ENCODE results near the gene HEY2. TPM values are rescaled to one million over a fixed set of nuclear protein-coding genes. Genes with fewer than 3 reads are reported as not detected.
A peak's percentile ranks its signal among the peaks of the same experiment; 100 is the strongest.
"Not testable (repeated sequence)": the region's sequence is repeated elsewhere in the genome, so short reads cannot be mapped to it uniquely, and the experiment has no call there.

Gene HEY2
- total and polyA plus RNA-seq, 3 experiments from 2014 or later, result 0.09 to 0.20 (median 0.09) TPM

DNA sequence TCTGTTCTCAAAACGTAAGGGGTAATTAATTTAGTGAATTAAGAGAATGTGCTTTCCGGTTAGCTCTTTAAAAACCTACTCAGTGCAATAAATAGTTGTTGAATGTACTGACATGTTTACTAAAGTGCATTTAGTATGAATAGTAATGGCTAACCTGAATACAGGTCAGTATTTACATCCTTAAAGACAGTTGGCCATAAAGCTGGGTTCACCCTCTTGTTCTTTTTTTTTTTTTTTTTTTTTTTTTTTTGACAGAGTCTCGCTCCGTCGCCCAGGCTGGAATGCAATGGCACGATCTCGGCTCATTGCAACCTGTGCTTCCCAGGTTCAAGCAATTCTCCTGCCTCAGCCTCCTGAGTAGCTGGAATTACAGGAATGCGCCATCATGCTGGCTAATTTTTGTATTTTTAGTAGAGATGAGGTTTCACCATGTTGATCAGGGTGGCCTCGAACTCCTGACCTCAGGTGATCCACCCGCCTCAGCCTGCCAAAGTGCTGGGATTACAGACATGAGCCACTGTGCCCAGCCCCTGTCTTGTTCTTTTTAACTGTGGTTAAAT lies 55.5 kb downstream of the HEY2 start:
- H3K27me3 Mint-ChIP-seq; POLR2A ChIA-PET; H3K9me3 Mint-ChIP-seq; H3K36me3 ChIP-seq (ENCODE audit: insufficient read depth, low read length); H3K27me3 ChIP-seq (ENCODE audit: insufficient read depth, low read length, poor library complexity, severe bottlenecking); H3K4me1 ChIP-seq (ENCODE audit: insufficient read depth, low read length); H3K4me3 ChIP-seq (ENCODE audit: low read length); H3K9me3 ChIP-seq (ENCODE audit: low read length); H3K4me3 Mint-ChIP-seq; H3K27ac ChIP-seq (ENCODE audit: low read depth, low read length); DNase-seq: not testable (repeated sequence)
- peak overlapping the region in 1 of 8 donors; percentile 55 for H3K27ac Mint-ChIP-seq
- peaks cover 0 to 38% (median 13%) of the 10 kb centered on the region in 3 donors for H3K36me3 Mint-ChIP-seq
- CTCF ChIA-PET, result interaction anchor here (0.7 kb wide), 1 partner anchor 18 kb away, joined by 3 read pairs; no protein-coding TSS in a partner anchor
- peaks cover 61 to 92% (median 80%) of the 10 kb centered on the region in 3 donors for H3K4me1 Mint-ChIP-seq

DNA sequence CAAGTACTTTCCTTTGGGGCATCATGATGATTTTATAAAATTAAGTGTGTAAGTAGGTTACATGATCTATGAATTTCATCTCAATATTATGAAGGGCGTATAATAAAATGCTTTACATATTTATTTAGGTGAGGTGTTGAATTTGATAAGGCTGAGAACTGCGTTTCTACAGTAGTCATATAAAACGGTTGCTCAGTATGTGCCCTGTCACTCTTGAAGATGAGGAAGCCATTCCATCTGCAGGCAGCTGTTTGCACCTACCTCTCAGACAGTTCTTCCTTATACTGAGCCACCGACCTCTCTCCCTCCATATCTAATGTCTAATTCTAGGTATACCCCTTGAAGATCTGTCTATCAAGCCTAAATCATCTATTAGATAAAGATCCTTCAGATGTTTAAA lies 57.4 kb downstream of the HEY2 start:
- H3K27ac Mint-ChIP-seq, result peak overlapping the region in 6 of 8 donors; percentile 5 to 82 (median 60)

GRCh38 chr6:125807293-125807692 lies 57.9 kb downstream of the HEY2 start:
- no peaks in the 10 kb centered on the region for H3K9me3 ChIP-seq (ENCODE audit: low read length)
- no peaks in the 10 kb centered on the region for H3K36me3 ChIP-seq (ENCODE audit: insufficient read depth, low read length)
- no peak overlapping the region for H3K27ac ChIP-seq (ENCODE audit: low read depth, low read length)
- no peak overlapping the region for H3K4me3 Mint-ChIP-seq
- peaks cover 6% of the 10 kb centered on the region for H3K4me1 ChIP-seq (ENCODE audit: insufficient read depth, low read length)
- H3K4me3 ChIP-seq (ENCODE audit: low read length), result no peak overlapping the region
- ChIA-PET CTCF (interaction anchor here (1.1 to 2.7 kb wide), 2 partner anchors 16 to 26 kb away, joined by 3 to 9 read pairs; partner anchors contain the start of gene NCOA7), POLR2A (no interaction called here)
- H3K4me1 Mint-ChIP-seq, result peaks cover 69 to 92% (median 91%) of the 10 kb centered on the region in 3 donors
- peak overlapping the region in 4 of 8 donors; percentile 5 to 82 (median 60) for H3K27ac Mint-ChIP-seq
- peaks cover 0 to 2% (median 0%) of the 10 kb centered on the region in 5 donors for H3K9me3 Mint-ChIP-seq
- DNase-seq, result no peak
- no peaks in the 10 kb centered on the region for H3K27me3 ChIP-seq (ENCODE audit: insufficient read depth, low read length, poor library complexity, severe bottlenecking)
- H3K36me3 Mint-ChIP-seq, result peaks cover 0 to 29% (median 12%) of the 10 kb centered on the region in 3 donors
- H3K27me3 Mint-ChIP-seq, result no peaks in the 10 kb centered on the region

More for the DNA sequence above, 57.4 kb downstream of the HEY2 start:
- Mint-ChIP-seq H3K4me3 (no peak overlapping the region), H3K9me3 (peaks cover 0 to 2% (median 0%) of the 10 kb centered on the region in 5 donors), H3K4me1 (peaks cover 68 to 92% (median 91%) of the 10 kb centered on the region in 3 donors), H3K27me3 (no peaks in the 10 kb centered on the region), H3K36me3 (peaks cover 0 to 32% (median 12%) of the 10 kb centered on the region in 3 donors)
- no peak overlapping the region for H3K27ac ChIP-seq (ENCODE audit: low read depth, low read length)
- POLR2A ChIA-PET, result no interaction called here
- CTCF ChIA-PET, result interaction anchor here (1.1 to 2.7 kb wide), 2 partner anchors 16 to 25 kb away, joined by 3 to 9 read pairs; partner anchors contain the start of gene NCOA7
- peaks cover 6% of the 10 kb centered on the region for H3K4me1 ChIP-seq (ENCODE audit: insufficient read depth, low read length)
- H3K4me3 ChIP-seq (ENCODE audit: low read length), result no peak overlapping the region
- H3K27me3 ChIP-seq (ENCODE audit: insufficient read depth, low read length, poor library complexity, severe bottlenecking), result no peaks in the 10 kb centered on the region
- H3K9me3 ChIP-seq (ENCODE audit: low read length), result no peaks in the 10 kb centered on the region
- DNase-seq, result no peak
- no peaks in the 10 kb centered on the region for H3K36me3 ChIP-seq (ENCODE audit: insufficient read depth, low read length)

- DNase-seq, result no peak
- POLR2A ChIA-PET, result interaction anchor here (1.8 kb wide), 1 partner anchor 17 kb away, joined by 4 read pairs; the partner anchor contains the start of gene NCOA7
- no peak overlapping the region for H3K27ac ChIP-seq (ENCODE audit: low read depth, low read length)
- H3K36me3 Mint-ChIP-seq, result peaks cover 0 to 26% (median 11%) of the 10 kb centered on the region in 3 donors
- no peaks in the 10 kb centered on the region for H3K27me3 ChIP-seq (ENCODE audit: insufficient read depth, low read length, poor library complexity, severe bottlenecking)
- no peaks in the 10 kb centered on the region for H3K9me3 ChIP-seq (ENCODE audit: low read length)
- H3K4me1 ChIP-seq (ENCODE audit: insufficient read depth, low read length), result peaks cover 6% of the 10 kb centered on the region
- H3K9me3 Mint-ChIP-seq, result peaks cover 0 to 2% (median 0%) of the 10 kb centered on the region in 5 donors
- peak overlapping the region in 3 of 7 donors; percentile 19 to 27 (median 20) for H3K4me3 Mint-ChIP-seq
- peaks cover 69 to 92% (median 91%) of the 10 kb centered on the region in 3 donors for H3K4me1 Mint-ChIP-seq
- H3K27me3 Mint-ChIP-seq, result no peaks in the 10 kb centered on the region
- no peak overlapping the region for H3K4me3 ChIP-seq (ENCODE audit: low read length)
- peak overlapping the region in 6 of 8 donors; percentile 43 to 58 (median 46) for H3K27ac Mint-ChIP-seq
- CTCF ChIA-PET, result interaction anchor here (2.7 kb wide), 1 partner anchor 17 kb away, joined by 9 read pairs; the partner anchor contains the start of gene NCOA7
- H3K36me3 ChIP-seq (ENCODE audit: insufficient read depth, low read length), result no peaks in the 10 kb centered on the region
These were observed 58.6 kb downstream of the HEY2 start for GRCh38 chr6:125808060-125808459.

GRCh38 chr6:125808591-125808990 lies 59.2 kb downstream of the HEY2 start:
- Mint-ChIP-seq H3K36me3 (peaks cover 0 to 26% (median 11%) of the 10 kb centered on the region in 3 donors), H3K4me3 (no peak overlapping the region), H3K9me3 (peaks cover 0 to 2% (median 0%) of the 10 kb centered on the region in 5 donors), H3K27ac (peak overlapping the region in 4 of 8 donors; percentile 43 to 58 (median 50)), H3K4me1 (peaks cover 66 to 88% (median 87%) of the 10 kb centered on the region in 3 donors), H3K27me3 (no peaks in the 10 kb centered on the region)
- Histone ChIP-seq H3K27ac (ENCODE audit: low read depth, low read length) (no peak overlapping the region), H3K9me3 (ENCODE audit: low read length) (no peaks in the 10 kb centered on the region), H3K36me3 (ENCODE audit: insufficient read depth, low read length) (no peaks in the 10 kb centered on the region), H3K27me3 (ENCODE audit: insufficient read depth, low read length, poor library complexity, severe bottlenecking) (no peaks in the 10 kb centered on the region), H3K4me3 (ENCODE audit: low read length) (no peak overlapping the region), H3K4me1 (ENCODE audit: insufficient read depth, low read length) (peaks cover 6% of the 10 kb centered on the region)
- ChIA-PET CTCF (interaction anchor here (2.7 kb wide), 1 partner anchor 17 kb away, joined by 9 read pairs; the partner anchor contains the start of gene NCOA7), POLR2A (interaction anchor here (1.8 kb wide), 1 partner anchor 18 kb away, joined by 4 read pairs; the partner anchor contains the start of gene NCOA7)
- DNase-seq, result no peak

DNA sequence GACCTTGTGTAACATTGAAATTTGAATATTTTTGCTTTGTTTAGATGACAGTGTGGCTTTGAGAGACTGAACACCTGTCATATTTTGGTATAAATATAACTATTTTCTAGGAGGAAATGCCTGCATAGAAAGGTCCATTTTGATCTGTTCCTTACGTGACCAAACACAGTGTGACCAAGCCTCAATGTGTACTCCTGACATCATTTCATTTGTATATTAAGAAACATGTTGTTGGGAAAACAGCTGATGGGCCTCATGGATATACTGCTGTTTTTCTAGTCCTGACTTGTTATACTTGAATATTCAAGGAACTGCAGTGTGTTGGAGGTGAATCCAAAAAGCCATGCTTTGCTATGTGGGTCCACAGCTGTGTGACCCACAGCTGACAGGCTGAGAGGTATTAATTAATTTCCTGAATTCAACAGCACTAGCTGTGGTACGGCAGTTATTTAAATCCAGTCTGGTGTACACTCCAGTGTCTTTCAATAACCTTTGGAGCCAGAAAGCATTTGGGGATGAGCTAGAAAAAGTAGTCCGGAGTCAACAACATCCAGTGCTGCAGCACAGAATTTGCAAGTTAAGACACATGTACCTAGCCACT lies 60.2 kb downstream of the HEY2 start:
- Histone ChIP-seq H3K36me3 (ENCODE audit: insufficient read depth, low read length) (no peaks in the 10 kb centered on the region), H3K9me3 (ENCODE audit: low read length) (no peaks in the 10 kb centered on the region), H3K27me3 (ENCODE audit: insufficient read depth, low read length, poor library complexity, severe bottlenecking) (no peaks in the 10 kb centered on the region), H3K4me1 (ENCODE audit: insufficient read depth, low read length) (no peaks in the 10 kb centered on the region), H3K4me3 (ENCODE audit: low read length) (no peak overlapping the region), H3K27ac (ENCODE audit: low read depth, low read length) (no peak overlapping the region)
- peaks cover 0 to 2% (median 0%) of the 10 kb centered on the region in 5 donors for H3K9me3 Mint-ChIP-seq
- peaks cover 0 to 28% (median 8%) of the 10 kb centered on the region in 3 donors for H3K36me3 Mint-ChIP-seq
- H3K27me3 Mint-ChIP-seq, result no peaks in the 10 kb centered on the region
- ChIA-PET POLR2A (interaction anchor here (1.8 kb wide), 1 partner anchor 19 kb away, joined by 4 read pairs; the partner anchor contains the start of gene NCOA7), CTCF (interaction anchor here (0.9 to 1.3 kb wide), 5 partner anchors 9 to 147 kb away, joined by 3 to 4 read pairs (median 3); partner anchors contain the start of genes HINT3 and NCOA7)
- H3K4me1 Mint-ChIP-seq, result peaks cover 61 to 83% (median 81%) of the 10 kb centered on the region in 3 donors
- H3K4me3 Mint-ChIP-seq, result no peak overlapping the region
- no peak for DNase-seq
- no peak overlapping the region for H3K27ac Mint-ChIP-seq

GRCh38 chr6:125810445-125810844 lies 61.0 kb downstream of the HEY2 start:
- Histone ChIP-seq H3K4me1 (ENCODE audit: insufficient read depth, low read length) (no peaks in the 10 kb centered on the region), H3K9me3 (ENCODE audit: low read length) (no peaks in the 10 kb centered on the region), H3K27me3 (ENCODE audit: insufficient read depth, low read length, poor library complexity, severe bottlenecking) (no peaks in the 10 kb centered on the region), H3K36me3 (ENCODE audit: insufficient read depth, low read length) (no peaks in the 10 kb centered on the region), H3K4me3 (ENCODE audit: low read length) (no peak overlapping the region), H3K27ac (ENCODE audit: low read depth, low read length) (no peak overlapping the region)
- no peak overlapping the region for H3K4me3 Mint-ChIP-seq
- ChIA-PET CTCF (interaction anchor here (0.9 to 1.3 kb wide), 5 partner anchors 9 to 146 kb away, joined by 3 to 4 read pairs (median 3); partner anchors contain the start of genes HINT3 and NCOA7), POLR2A (no interaction called here)
- H3K27ac Mint-ChIP-seq, result no peak overlapping the region
- H3K4me1 Mint-ChIP-seq, result peaks cover 64 to 83% (median 83%) of the 10 kb centered on the region in 3 donors
- no peak for DNase-seq
- peaks cover 0 to 32% (median 11%) of the 10 kb centered on the region in 3 donors for H3K36me3 Mint-ChIP-seq
- H3K9me3 Mint-ChIP-seq, result peaks cover 0 to 2% (median 0%) of the 10 kb centered on the region in 5 donors
- H3K27me3 Mint-ChIP-seq, result no peaks in the 10 kb centered on the region

All from CD8-positive, alpha-beta memory T cell (primary cell).